Measurements from ENCODE around the gene CHRD.
A peak's percentile ranks its signal among the peaks of the same experiment; 100 is the strongest.

CHRD gene

GRCh38 chr3:184368586-184369183, 11.2 kb upstream of the CHRD start:
- H3K9ac ChIP-seq (ENCODE audit: low read depth, low read length): no peak overlapping the region
- peaks cover 4% of the 10 kb centered on the region for H3K4me1 ChIP-seq (ENCODE audit: control insufficient read depth, insufficient read depth, low read length)
- H3K36me3 ChIP-seq (ENCODE audit: control insufficient read depth, insufficient read depth, low read length): peaks cover 20% of the 10 kb centered on the region
- H3K9me3 ChIP-seq (ENCODE audit: control insufficient read depth, insufficient read depth, low read length): no peaks in the 10 kb centered on the region
- H3K4me3 ChIP-seq (ENCODE audit: low read depth, low read length): no peak overlapping the region
- peaks cover 4% of the 10 kb centered on the region for H3K27me3 ChIP-seq (ENCODE audit: control insufficient read depth, insufficient read depth, low read length)

- Histone ChIP-seq H3K27me3 (ENCODE audit: control insufficient read depth, insufficient read depth, low read length) (peaks cover 14% of the 10 kb centered on the region), H3K36me3 (ENCODE audit: control insufficient read depth, insufficient read depth, low read length) (peaks cover 12% of the 10 kb centered on the region)
Measured at GRCh38 chr3:184371570-184372018, 8.3 kb upstream of the CHRD start.

GRCh38 chr3:184372296-184372821, 7.5 kb upstream of the CHRD start:
- no peak overlapping the region for H3K9ac ChIP-seq (ENCODE audit: low read depth, low read length)
- H3K9me3 ChIP-seq (ENCODE audit: control insufficient read depth, insufficient read depth, low read length): no peaks in the 10 kb centered on the region
- peaks cover 8% of the 10 kb centered on the region for H3K36me3 ChIP-seq (ENCODE audit: control insufficient read depth, insufficient read depth, low read length)
- peaks cover 4% of the 10 kb centered on the region for H3K4me1 ChIP-seq (ENCODE audit: control insufficient read depth, insufficient read depth, low read length)
- peaks cover 19% of the 10 kb centered on the region for H3K27me3 ChIP-seq (ENCODE audit: control insufficient read depth, insufficient read depth, low read length)
- H3K4me3 ChIP-seq (ENCODE audit: low read depth, low read length): no peak overlapping the region

More at GRCh38 chr3:184371570-184372018, 8.3 kb upstream of the CHRD start:
- no peaks in the 10 kb centered on the region for H3K9me3 ChIP-seq (ENCODE audit: control insufficient read depth, insufficient read depth, low read length)
- H3K9ac ChIP-seq (ENCODE audit: low read depth, low read length): no peak overlapping the region
- peaks cover 4% of the 10 kb centered on the region for H3K4me1 ChIP-seq (ENCODE audit: control insufficient read depth, insufficient read depth, low read length)
- no peak overlapping the region for H3K4me3 ChIP-seq (ENCODE audit: low read depth, low read length)

- H3K27me3 ChIP-seq (ENCODE audit: control insufficient read depth, insufficient read depth, low read length): peaks cover 20% of the 10 kb centered on the region
Measured at GRCh38 chr3:184372911-184373310, 6.9 kb upstream of the CHRD start.

GRCh38 chr3:184373422-184373821, 6.4 kb upstream of the CHRD start:
- Histone ChIP-seq H3K9ac (ENCODE audit: low read depth, low read length) (no peak overlapping the region), H3K36me3 (ENCODE audit: control insufficient read depth, insufficient read depth, low read length) (peaks cover 1% of the 10 kb centered on the region), H3K27me3 (ENCODE audit: control insufficient read depth, insufficient read depth, low read length) (peaks cover 25% of the 10 kb centered on the region), H3K4me1 (ENCODE audit: control insufficient read depth, insufficient read depth, low read length) (peaks cover 6% of the 10 kb centered on the region), H3K9me3 (ENCODE audit: control insufficient read depth, insufficient read depth, low read length) (no peaks in the 10 kb centered on the region), H3K4me3 (ENCODE audit: low read depth, low read length) (no peak overlapping the region)

More at GRCh38 chr3:184372911-184373310, 6.9 kb upstream of the CHRD start:
- Histone ChIP-seq H3K4me3 (ENCODE audit: low read depth, low read length) (no peak overlapping the region), H3K9me3 (ENCODE audit: control insufficient read depth, insufficient read depth, low read length) (no peaks in the 10 kb centered on the region), H3K9ac (ENCODE audit: low read depth, low read length) (no peak overlapping the region), H3K4me1 (ENCODE audit: control insufficient read depth, insufficient read depth, low read length) (peaks cover 6% of the 10 kb centered on the region), H3K36me3 (ENCODE audit: control insufficient read depth, insufficient read depth, low read length) (peaks cover 7% of the 10 kb centered on the region)

GRCh38 chr3:184375747-184376461, 4.0 kb upstream of the CHRD start:
- H3K27me3 ChIP-seq (ENCODE audit: control insufficient read depth, insufficient read depth, low read length): peaks cover 40% of the 10 kb centered on the region
- no peak overlapping the region for H3K9ac ChIP-seq (ENCODE audit: low read depth, low read length)
- H3K9me3 ChIP-seq (ENCODE audit: control insufficient read depth, insufficient read depth, low read length): no peaks in the 10 kb centered on the region

GRCh38 chr3:184377374-184377773, 2.5 kb upstream of the CHRD start:
- H3K9ac ChIP-seq (ENCODE audit: low read depth, low read length): no peak overlapping the region
- H3K4me3 ChIP-seq (ENCODE audit: low read depth, low read length): peak overlapping the region; percentile 3
- no peaks in the 10 kb centered on the region for H3K36me3 ChIP-seq (ENCODE audit: control insufficient read depth, insufficient read depth, low read length)
- H3K27me3 ChIP-seq (ENCODE audit: control insufficient read depth, insufficient read depth, low read length): peaks cover 55% of the 10 kb centered on the region
- peaks cover 8% of the 10 kb centered on the region for H3K4me1 ChIP-seq (ENCODE audit: control insufficient read depth, insufficient read depth, low read length)
- H3K9me3 ChIP-seq (ENCODE audit: control insufficient read depth, insufficient read depth, low read length): no peaks in the 10 kb centered on the region

More at GRCh38 chr3:184375747-184376461, 4.0 kb upstream of the CHRD start:
- H3K4me3 ChIP-seq (ENCODE audit: low read depth, low read length): no peak overlapping the region
- H3K4me1 ChIP-seq (ENCODE audit: control insufficient read depth, insufficient read depth, low read length): peaks cover 12% of the 10 kb centered on the region
- no peaks in the 10 kb centered on the region for H3K36me3 ChIP-seq (ENCODE audit: control insufficient read depth, insufficient read depth, low read length)

- Histone ChIP-seq H3K4me1 (ENCODE audit: control insufficient read depth, insufficient read depth, low read length) (peaks cover 8% of the 10 kb centered on the region), H3K9ac (ENCODE audit: low read depth, low read length) (no peak within 1 kb of the TSS), H3K27me3 (ENCODE audit: control insufficient read depth, insufficient read depth, low read length) (peaks cover 60% of the 10 kb centered on the region), H3K9me3 (ENCODE audit: control insufficient read depth, insufficient read depth, low read length) (no peaks in the 10 kb centered on the region), H3K4me3 (ENCODE audit: low read depth, low read length) (peak within 1 kb of the TSS; percentile 16), H3K36me3 (ENCODE audit: control insufficient read depth, insufficient read depth, low read length) (no peaks in the 10 kb centered on the region)
Measured at GRCh38 chr3:184377882-184378445, 1.9 kb upstream of the CHRD start, which contains the start of gene THPO. Gene THPO (minus strand): TSS chr3:184378207. CDS start chr3:184376259, 1,948 bp downstream.

- peaks cover 62% of the 10 kb centered on the region for H3K27me3 ChIP-seq (ENCODE audit: control insufficient read depth, insufficient read depth, low read length)
- no peak overlapping the region for H3K9ac ChIP-seq (ENCODE audit: low read depth, low read length)
- H3K4me3 ChIP-seq (ENCODE audit: low read depth, low read length): peak overlapping the region; percentile 40
- H3K4me1 ChIP-seq (ENCODE audit: control insufficient read depth, insufficient read depth, low read length): peaks cover 8% of the 10 kb centered on the region
- no peaks in the 10 kb centered on the region for H3K36me3 ChIP-seq (ENCODE audit: control insufficient read depth, insufficient read depth, low read length)
- H3K9me3 ChIP-seq (ENCODE audit: control insufficient read depth, insufficient read depth, low read length): no peaks in the 10 kb centered on the region
Measured at GRCh38 chr3:184378651-184379357, 1.1 kb upstream of the CHRD start.

- H3K27me3 ChIP-seq (ENCODE audit: control insufficient read depth, insufficient read depth, low read length): peaks cover 71% of the 10 kb centered on the region
- peaks cover 8% of the 10 kb centered on the region for H3K4me1 ChIP-seq (ENCODE audit: control insufficient read depth, insufficient read depth, low read length)
- no peaks in the 10 kb centered on the region for H3K36me3 ChIP-seq (ENCODE audit: control insufficient read depth, insufficient read depth, low read length)
- peak overlapping the region; percentile 68 for H3K4me3 ChIP-seq (ENCODE audit: low read depth, low read length)
- no peak overlapping the region for H3K9ac ChIP-seq (ENCODE audit: low read depth, low read length)
- no peaks in the 10 kb centered on the region for H3K9me3 ChIP-seq (ENCODE audit: control insufficient read depth, insufficient read depth, low read length)
Measured at GRCh38 chr3:184380185-184380626, 352 bp downstream of the CHRD start.

GRCh38 chr3:184380627-184381260, 890 bp downstream of the CHRD start:
- H3K4me1 ChIP-seq (ENCODE audit: control insufficient read depth, insufficient read depth, low read length): peaks cover 8% of the 10 kb centered on the region
- peak overlapping the region; percentile 68 for H3K4me3 ChIP-seq (ENCODE audit: low read depth, low read length)
- H3K9ac ChIP-seq (ENCODE audit: low read depth, low read length): peak overlapping the region; percentile 37
- peaks cover 67% of the 10 kb centered on the region for H3K27me3 ChIP-seq (ENCODE audit: control insufficient read depth, insufficient read depth, low read length)
- no peaks in the 10 kb centered on the region for H3K36me3 ChIP-seq (ENCODE audit: control insufficient read depth, insufficient read depth, low read length)
- H3K9me3 ChIP-seq (ENCODE audit: control insufficient read depth, insufficient read depth, low read length): no peaks in the 10 kb centered on the region
